ENCODE results near the gene PROKR1.

GRCh38 chr2:68698567-68699377, 55.4 kb downstream of the PROKR1 start:
- TF ChIP-seq, protein P1, sequence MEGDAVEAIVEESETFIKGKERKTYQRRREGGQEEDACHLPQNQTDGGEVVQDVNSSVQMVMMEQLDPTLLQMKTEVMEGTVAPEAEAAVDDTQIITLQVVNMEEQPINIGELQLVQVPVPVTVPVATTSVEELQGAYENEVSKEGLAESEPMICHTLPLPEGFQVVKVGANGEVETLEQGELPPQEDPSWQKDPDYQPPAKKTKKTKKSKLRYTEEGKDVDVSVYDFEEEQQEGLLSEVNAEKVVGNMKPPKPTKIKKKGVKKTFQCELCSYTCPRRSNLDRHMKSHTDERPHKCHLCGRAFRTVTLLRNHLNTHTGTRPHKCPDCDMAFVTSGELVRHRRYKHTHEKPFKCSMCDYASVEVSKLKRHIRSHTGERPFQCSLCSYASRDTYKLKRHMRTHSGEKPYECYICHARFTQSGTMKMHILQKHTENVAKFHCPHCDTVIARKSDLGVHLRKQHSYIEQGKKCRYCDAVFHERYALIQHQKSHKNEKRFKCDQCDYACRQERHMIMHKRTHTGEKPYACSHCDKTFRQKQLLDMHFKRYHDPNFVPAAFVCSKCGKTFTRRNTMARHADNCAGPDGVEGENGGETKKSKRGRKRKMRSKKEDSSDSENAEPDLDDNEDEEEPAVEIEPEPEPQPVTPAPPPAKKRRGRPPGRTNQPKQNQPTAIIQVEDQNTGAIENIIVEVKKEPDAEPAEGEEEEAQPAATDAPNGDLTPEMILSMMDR (IDR thresholded peaks at IDR 0.05) = no peak
- TF ChIP-seq POLR2A (IDR thresholded peaks at IDR 0.05) (no peak), POLR2AphosphoS5 (IDR thresholded peaks at IDR 0.05) (no peak), EP300 (IDR thresholded peaks at IDR 0.05) (no peak)
